Fibroblast of skin of abdomen (primary cell): Measurements from ENCODE around the gene FZD10.

ENCODE experiments used
- DNase-seq: peaks from one replicate; pipeline ENCODE4 v3.0.0-alpha.2; 2013

Gene FZD10

GRCh38 chr12:130183585-130184370, 21.5 kb downstream of the FZD10 start:
- DNase-seq = no peak

DNA sequence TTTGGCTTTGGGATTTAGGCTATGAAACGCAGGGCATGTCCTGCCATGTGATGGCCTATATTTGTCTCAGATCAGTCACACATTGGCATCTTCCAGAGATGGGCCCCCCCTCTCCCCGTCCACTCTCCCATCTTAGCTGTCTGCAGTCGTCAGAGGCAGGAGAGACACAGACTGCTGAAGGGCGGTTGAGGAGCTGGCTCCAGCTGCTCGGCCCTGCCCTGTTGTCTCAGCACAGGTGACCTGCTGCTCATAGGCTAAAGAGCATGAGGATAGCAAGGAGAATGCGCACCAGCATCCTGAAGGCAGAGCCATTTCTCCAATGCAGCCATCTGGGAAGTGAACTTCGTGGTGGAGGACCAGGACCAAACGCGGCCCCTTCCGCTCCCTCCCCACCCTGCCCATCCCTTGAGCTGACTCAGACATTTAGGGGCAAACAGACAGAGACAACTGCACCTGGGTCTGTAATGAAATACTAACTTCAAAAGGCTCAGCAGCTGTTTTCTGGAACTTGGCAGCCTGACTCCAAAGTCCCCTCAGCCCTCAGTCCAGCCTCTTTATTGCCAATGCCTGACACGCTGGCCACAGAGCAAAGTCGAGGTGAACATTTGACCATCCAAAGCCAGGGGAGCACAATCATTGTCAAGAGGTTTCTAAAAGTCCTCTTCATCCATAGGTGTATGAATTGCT, 22.3 kb downstream of the FZD10 start:
- DNase-seq = no peak

DNA sequence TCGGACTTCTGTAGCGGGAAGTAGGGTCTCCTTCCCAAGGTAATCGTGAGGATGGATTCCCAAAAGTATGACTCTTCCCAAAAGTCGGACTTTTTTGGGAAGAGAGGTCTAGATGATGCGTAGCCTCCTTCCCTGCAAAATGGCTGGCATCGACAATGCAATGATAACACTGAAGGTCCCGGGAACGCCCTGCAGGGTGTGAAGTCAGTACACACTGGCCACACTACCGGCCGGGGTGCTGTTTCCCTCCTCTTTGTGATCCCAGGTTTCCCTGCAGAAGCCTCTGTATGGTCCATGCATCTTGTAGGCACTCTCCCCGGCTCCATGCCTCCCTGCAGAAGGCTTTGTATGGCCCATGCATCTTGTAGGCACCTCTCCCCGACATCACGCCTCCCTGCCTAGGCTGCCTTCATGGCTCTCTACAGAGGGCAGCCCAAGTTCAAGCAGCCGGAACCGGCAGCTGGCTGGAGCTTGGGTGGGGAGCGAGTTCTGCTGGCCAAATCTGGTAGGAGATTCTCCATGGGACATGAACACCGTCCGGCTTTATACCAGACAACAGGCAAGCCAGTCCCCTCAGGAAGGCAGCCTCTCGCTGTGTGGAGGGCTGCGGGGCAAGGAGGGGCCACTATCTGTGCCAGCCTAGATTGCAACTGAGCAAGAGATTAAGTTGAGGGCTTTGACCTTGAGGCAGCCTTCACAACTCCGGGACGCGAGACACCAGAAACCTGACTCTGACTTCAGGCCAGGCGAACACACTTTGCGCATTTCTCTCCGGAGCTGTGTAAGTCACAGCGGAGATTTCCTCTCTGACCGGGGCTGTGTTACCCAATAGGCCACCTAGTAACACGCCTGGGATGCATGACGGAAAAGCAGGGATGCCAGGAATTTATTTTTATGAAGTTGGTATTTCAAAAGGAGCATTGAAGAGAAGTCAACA, 23.5 kb downstream of the FZD10 start:
- DNase-seq = no peak

DNA sequence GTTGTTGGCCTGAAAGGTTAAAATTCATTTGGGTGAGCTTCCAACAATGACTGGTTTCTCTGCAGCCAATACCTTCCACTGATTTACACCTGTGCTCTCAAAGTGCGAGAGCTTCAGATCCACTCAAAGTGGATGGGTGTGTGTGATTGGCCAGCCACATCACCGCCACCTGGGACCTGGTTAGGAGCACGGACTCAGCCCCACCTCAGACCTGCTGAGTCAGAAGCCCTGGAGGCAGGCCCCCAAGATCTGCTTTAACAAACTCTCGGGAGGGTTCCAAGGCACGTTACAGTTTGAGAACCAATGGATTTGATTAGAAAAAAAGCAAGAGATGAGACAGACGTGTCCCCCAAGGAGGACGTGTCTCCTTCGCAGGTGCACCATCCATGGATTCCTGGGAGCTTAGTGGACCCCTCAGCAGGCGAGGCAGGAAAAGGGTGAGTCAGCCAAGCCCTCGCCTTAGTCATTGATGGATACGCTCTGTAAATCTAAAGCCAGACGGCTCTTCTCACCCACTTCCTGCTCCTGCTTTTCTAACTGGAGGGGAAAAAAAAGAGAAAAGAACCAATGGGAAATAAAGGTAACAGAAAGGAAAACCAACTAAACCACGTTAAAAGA, 24.5 kb downstream of the FZD10 start:
- DNase-seq = peak; percentile 83

DNA sequence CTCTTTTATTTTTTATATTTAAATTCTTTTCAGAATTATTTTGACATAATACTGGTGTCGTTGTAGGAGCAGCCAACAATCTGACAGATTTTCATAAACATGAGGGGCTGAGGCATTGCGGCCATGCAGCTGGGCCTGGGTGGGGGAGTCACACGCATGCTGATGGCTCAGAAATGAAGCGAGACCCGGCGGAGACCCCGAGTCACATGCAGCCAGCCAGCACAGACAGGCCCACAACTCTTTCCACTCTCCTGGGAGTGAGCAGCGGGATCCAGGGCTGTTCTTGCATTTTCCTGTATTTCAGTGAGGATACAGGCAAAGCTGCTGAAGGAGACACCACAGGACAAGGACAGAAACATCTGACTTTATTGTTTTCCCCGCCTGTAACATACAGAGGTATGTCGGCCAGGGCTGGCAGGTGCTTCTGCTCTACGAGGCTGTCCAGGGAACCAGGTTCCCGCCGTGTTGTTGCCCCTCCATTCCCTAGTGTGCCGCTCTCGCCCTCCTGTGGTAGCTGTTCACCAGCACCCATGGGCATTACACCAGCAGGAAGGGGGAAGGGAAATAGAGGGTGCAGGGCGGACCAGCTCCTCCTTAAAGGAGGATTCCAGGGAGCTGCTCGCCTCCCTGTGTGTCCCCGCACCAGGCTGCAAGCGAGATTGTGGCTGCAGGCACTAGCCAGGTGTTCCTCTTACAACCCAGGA, 30.5 kb downstream of the FZD10 start:
- DNase-seq = no peak

DNA sequence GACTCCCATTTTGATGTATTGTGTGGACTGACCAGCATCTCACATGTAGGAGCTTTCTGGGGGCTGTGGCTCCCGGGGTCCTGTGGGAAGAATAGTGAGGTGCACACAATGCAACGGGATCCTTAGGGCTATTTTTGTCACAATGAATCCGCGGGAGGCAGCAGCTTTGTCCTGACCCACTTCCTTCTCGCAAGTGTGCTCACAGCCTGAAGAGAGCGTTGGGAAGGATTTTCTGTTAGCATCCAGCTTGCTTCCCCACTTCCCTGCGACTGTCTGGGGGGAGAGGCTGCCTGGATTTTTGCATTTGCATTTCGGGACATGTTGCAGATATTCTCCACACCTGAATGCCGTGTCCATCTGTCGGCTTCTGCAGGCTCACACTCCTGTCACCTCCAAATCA, 31.9 kb downstream of the FZD10 start:
- no peak for DNase-seq

DNA sequence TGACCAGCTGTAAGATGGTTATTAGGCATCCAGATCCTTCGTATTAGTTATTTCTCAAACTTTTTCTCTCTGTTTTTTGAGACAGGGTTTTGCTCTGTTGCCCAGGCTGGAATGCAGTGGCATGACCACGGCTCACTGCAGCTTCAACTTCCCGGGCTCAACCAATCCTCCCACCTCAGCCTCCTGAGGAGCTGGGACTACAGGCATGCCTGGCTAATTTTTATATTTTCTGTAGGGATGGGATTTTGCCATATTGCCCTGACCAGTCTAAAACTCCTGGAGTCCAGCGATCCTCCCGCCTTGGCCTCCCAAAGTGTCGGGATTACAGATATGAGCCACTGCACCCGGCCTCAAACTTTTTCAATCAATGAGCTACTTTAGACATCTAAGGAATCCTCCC, 33.1 kb downstream of the FZD10 start:
- DNase-seq = no peak

DNA sequence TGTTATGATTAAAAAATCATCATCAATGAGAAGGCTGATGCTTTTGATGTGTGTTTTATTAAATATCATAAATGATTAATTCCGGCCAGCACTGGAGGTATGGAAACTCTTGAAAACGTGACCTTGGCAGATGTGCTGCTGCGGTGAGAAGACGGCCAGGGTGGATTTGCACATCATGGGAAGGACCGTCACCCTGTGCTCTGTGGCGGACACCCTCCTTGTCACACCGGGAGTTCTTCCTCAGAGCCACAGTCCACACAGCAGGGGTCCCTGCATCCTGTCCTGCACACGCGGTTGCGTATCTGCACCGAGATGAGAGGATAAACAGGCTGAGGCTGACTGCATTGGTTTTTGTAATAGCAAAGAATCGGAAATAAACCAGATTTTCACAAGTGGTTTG, 33.5 kb downstream of the FZD10 start:
- DNase-seq = no peak

DNA sequence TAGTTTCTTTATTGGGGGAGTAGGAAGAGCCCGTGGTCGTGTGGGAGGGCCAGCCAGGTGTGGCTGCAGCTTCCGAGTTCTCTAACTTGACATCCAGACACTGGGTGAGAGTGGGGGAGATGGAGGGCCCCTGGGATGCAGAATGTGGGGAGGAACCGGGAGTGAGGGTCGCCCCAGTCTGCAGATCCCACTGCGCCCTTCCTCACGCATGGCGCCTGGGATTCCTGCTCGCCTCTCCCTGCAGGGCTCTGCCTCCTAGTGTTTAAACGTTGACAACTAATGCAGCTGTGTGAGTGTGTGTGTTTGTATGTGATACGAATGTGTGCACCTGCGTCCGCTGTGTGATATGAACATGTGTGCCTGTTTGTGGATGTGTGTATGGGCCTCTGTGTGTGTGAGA, 34.6 kb downstream of the FZD10 start:
- DNase-seq = no peak

GRCh38 chr12:130198026-130198662, 35.9 kb downstream of the FZD10 start:
- no peak for DNase-seq

DNA sequence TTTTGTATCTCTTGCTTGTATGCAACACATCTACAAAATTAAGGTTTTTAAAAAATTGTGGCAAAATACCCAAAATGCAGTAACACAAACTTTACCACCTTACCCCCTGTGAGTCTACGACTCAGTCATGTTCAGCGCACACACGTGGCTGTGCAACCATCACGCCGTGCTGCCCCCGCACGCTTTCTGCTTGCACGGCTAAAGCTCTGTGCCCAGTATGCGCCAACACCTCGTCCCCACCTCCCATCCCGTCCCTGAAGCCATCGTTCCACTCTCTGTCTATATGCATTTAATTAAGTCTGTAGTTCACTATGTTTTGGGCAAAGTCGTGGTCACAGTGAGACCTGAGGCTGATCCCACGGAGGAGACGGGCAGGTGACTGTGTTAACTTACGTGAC, 36.4 kb downstream of the FZD10 start:
- no peak for DNase-seq

GRCh38 chr12:130199581-130200390, 37.5 kb downstream of the FZD10 start:
- DNase-seq = no peak

GRCh38 chr12:130200445-130200844, 38.2 kb downstream of the FZD10 start:
- DNase-seq = no peak

DNA sequence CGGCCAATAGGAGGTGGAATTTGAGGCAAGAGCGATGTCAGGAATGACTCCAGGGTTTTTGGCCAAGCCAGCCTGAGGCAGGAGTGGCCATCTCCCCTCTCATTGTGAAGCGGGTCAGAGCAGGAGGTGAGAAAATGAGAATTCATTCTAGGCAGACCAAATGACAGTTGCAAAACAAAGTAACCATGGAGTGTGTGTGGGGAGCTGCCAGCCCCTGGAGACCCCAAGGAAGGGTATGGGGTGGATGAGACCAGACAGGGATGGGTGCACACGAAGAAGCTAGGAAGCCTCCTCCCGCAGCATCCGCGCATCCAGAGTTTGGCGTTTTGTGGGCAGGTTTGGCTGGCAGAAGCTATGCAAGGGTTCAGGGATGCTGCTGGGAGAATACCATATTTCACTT, 38.8 kb downstream of the FZD10 start:
- DNase-seq = no peak

- no peak for DNase-seq
These were observed 39.9 kb downstream of the FZD10 start for GRCh38 chr12:130202201-130202600.

DNA sequence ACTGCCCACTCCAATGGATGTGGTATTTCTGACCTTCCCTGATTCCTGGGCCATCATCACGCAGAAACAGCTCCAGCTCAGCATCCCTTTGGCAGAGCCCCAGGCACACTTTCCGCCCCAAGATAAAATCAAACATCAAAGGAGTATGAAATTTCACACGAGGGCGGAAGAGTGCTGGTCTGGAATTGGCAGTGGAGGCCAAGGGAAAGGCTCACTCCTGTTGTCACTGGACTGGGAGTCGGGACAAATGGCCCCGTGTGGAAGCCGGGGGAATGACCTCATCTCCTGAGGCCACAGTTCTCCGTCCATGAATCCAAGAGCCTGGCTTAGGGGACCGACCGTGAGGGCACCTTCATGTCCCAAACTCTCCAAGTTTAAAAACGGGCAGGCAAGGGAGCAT, 40.9 kb downstream of the FZD10 start:
- no peak for DNase-seq

- DNase-seq = no peak
These were observed 42.3 kb downstream of the FZD10 start for GRCh38 chr12:130204541-130204953.

- no peak for DNase-seq
These were observed 43.2 kb downstream of the FZD10 start for GRCh38 chr12:130205495-130205894.

- no peak for DNase-seq
These were observed 50.2 kb downstream of the FZD10 start for GRCh38 chr12:130212384-130212989.

GRCh38 chr12:130213249-130213648, 51.0 kb downstream of the FZD10 start:
- DNase-seq = no peak
